ENCODE data around the gene ARTN. TPM values are rescaled to one million over a fixed set of nuclear protein-coding genes. Genes with fewer than 3 reads are reported as not detected.

The ARTN gene
- total RNA-seq, 2 donors from 2014 or later: 4.1 to 5.4 TPM

- H3K4me3 ChIP-seq: peak overlapping the region in 1 of 2 donors; percentile 66
- 86% methylated on average over 9 of the region's 9 CpGs for WGBS
- intact Hi-C loops (cut with DNase I): no loop called here
These were observed 37.3 kb downstream of the ARTN start for GRCh38 chr1:43970911-43971310.

GRCh38 chr1:43971336-43971980 lies 37.9 kb downstream of the ARTN start:
- 99% methylated on average over 17 of the region's 17 CpGs for WGBS
- intact Hi-C loops (cut with DNase I): no loop called here
- Histone ChIP-seq H3K9me3 (no peaks in the 10 kb centered on the region), H3K4me3 (no peak overlapping the region), H3K27me3 (replicated peaks; ENCODE audit: insufficient read depth) (no peaks in the 10 kb centered on the region), H3K4me1 (replicated peaks) (peaks cover 15% of the 10 kb centered on the region), H3K27ac (no peak overlapping the region), H3K36me3 (no peaks in the 10 kb centered on the region)
- TF ChIP-seq CTCF (IDR thresholded peaks at IDR 0.05): no peak
- no peak for TF ChIP-seq POLR2AphosphoS5 (IDR thresholded peaks at IDR 0.05)
- TF ChIP-seq POLR2A (IDR thresholded peaks at IDR 0.05): no peak
- DNase-seq (ENCODE audit: low spot score): no peak

More at GRCh38 chr1:43970911-43971310, 37.3 kb downstream of the ARTN start:
- TF ChIP-seq POLR2A (IDR thresholded peaks at IDR 0.05): no peak
- TF ChIP-seq CTCF (IDR thresholded peaks at IDR 0.05): no peak
- no peak for TF ChIP-seq POLR2AphosphoS5 (IDR thresholded peaks at IDR 0.05)
- Histone ChIP-seq H3K4me1 (replicated peaks) (peaks cover 9% of the 10 kb centered on the region), H3K9me3 (no peaks in the 10 kb centered on the region), H3K36me3 (no peaks in the 10 kb centered on the region), H3K27ac (no peak overlapping the region), H3K27me3 (replicated peaks; ENCODE audit: insufficient read depth) (no peaks in the 10 kb centered on the region)
- no peak for DNase-seq (ENCODE audit: low spot score)

GRCh38 chr1:43973981-43974442 lies 40.4 kb downstream of the ARTN start:
- TF ChIP-seq POLR2AphosphoS5 (IDR thresholded peaks at IDR 0.05) (no peak), CTCF (IDR thresholded peaks at IDR 0.05) (no peak), POLR2A (IDR thresholded peaks at IDR 0.05) (no peak)
- DNase-seq (ENCODE audit: low spot score): no peak
- Histone ChIP-seq H3K36me3 (peaks cover 0 to 9% of the 10 kb centered on the region in 2 donors), H3K27ac (peak overlapping the region; percentile 91 to 97), H3K9me3 (no peaks in the 10 kb centered on the region), H3K27me3 (replicated peaks; ENCODE audit: insufficient read depth) (no peaks in the 10 kb centered on the region), H3K4me3 (peak overlapping the region; percentile 89 to 100), H3K4me1 (replicated peaks) (peaks cover 30% of the 10 kb centered on the region)
- intact Hi-C loops (cut with DNase I): no loop called here
- WGBS: 40% methylated on average over 9 of the region's 9 CpGs

GRCh38 chr1:43974443-43975248 lies 41.0 kb downstream of the ARTN start, which contains the start of gene ATP6V0B:
Gene ATP6V0B (plus strand): TSS chr1:43974960. CDS start chr1:43975041, 81 bp downstream.
- no peaks in the 10 kb centered on the region for H3K9me3 ChIP-seq
- peak within 1 kb of the TSS; percentile 91 to 97 for H3K27ac ChIP-seq
- peak within 1 kb of the TSS; percentile 89 to 100 for H3K4me3 ChIP-seq
- intact Hi-C loops (cut with DNase I): no loop called here
- WGBS: under 1% methylated on average over 28 of the region's 93 CpGs
- H3K27me3 ChIP-seq (replicated peaks; ENCODE audit: insufficient read depth): no peaks in the 10 kb centered on the region
- H3K36me3 ChIP-seq: peaks cover 0 to 9% of the 10 kb centered on the region in 2 donors
- peak; percentile 97 for DNase-seq (ENCODE audit: low spot score)
- peak; percentile 91 for TF ChIP-seq POLR2A (IDR thresholded peaks at IDR 0.05)
- TF ChIP-seq POLR2AphosphoS5 (IDR thresholded peaks at IDR 0.05): peak; percentile 98
- peak in 2 of 4 experiments; percentile 44 to 57 for TF ChIP-seq CTCF (IDR thresholded peaks at IDR 0.05)
- peaks cover 30% of the 10 kb centered on the region for H3K4me1 ChIP-seq (replicated peaks)
